Ishikawa (cell line): Measurements from ENCODE around the gene MAGI1.

Experiments used
- CEBPB ChIP-seq: IDR thresholded peaks from 2 replicates; pipeline ENCODE4 v1.6.1; 2012
- CREB1 ChIP-seq: IDR thresholded peaks from 2 replicates; pipeline ENCODE4 v1.6.1; 2012; ENCODE audit warnings: low read depth
- EGR1 ChIP-seq: IDR thresholded peaks from 2 replicates; pipeline ENCODE4 v1.6.1; 2012
- EP300 ChIP-seq: IDR thresholded peaks from 2 replicates; pipeline ENCODE4 v1.6.1; 2012; ENCODE audit warnings: borderline replicate concordance
- FOXM1 ChIP-seq: IDR thresholded peaks from 2 replicates; pipeline ENCODE4 v1.6.1; 2012; ENCODE audit warnings: low read depth, borderline replicate concordance
- NFIC ChIP-seq: IDR thresholded peaks from 2 replicates; pipeline ENCODE4 v1.6.1; 2012
- RAD21 ChIP-seq: IDR thresholded peaks from 2 replicates; pipeline ENCODE4 v1.6.1; 2012; ENCODE audit warnings: low read depth
- TAF1 ChIP-seq: IDR thresholded peaks from 2 replicates; pipeline ENCODE4 v1.6.1; 2012; ENCODE audit warnings: low read depth, mild to moderate bottlenecking
- TCF12 ChIP-seq: IDR thresholded peaks from 2 replicates; pipeline ENCODE4 v1.6.1; 2012; ENCODE audit warnings: low read depth
- TEAD4 ChIP-seq: IDR thresholded peaks from 2 replicates; pipeline ENCODE4 v1.6.1; 2012
- YY1 ChIP-seq: IDR thresholded peaks from 2 replicates; pipeline ENCODE4 v1.6.1; 2012; ENCODE audit warnings: low read depth
- ZBTB7A ChIP-seq: IDR thresholded peaks from 2 replicates; pipeline ENCODE4 v1.6.1; 2012; ENCODE audit warnings: low read depth
- TF ChIP-seq, protein P1 (sequence below): IDR thresholded peaks from 2 replicates; pipeline ENCODE4 v1.6.1; 2012; ENCODE audit warnings: low read depth, mild to moderate bottlenecking
- TF ChIP-seq, protein P2 (sequence below): IDR thresholded peaks from 2 replicates; pipeline ENCODE4 v1.6.1; 2012
- TF ChIP-seq, protein P3 (sequence below): IDR thresholded peaks from 2 replicates; pipeline ENCODE4 v1.6.1; 2012

MAGI1 gene

DNA sequence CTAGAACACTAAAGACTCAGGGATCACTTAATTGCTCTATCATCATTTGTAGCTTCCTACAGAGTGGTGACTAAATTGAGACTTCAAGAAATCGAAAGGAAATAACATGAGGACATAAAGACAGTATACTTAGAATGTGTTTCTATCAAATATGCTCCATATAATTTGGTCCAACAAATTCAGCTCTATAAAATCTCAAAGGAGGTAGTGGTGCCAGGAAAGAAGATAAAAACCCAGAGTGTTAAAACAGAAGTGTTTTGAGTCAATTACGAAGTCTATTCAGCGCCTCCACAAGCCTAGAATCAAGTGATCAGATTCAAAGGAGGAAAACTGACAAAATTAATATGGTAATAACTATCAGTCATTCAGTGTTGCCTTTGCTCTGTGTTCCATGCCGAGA, 22.9 kb downstream of the MAGI1 start:
- TF ChIP-seq CREB1: no peak

DNA sequence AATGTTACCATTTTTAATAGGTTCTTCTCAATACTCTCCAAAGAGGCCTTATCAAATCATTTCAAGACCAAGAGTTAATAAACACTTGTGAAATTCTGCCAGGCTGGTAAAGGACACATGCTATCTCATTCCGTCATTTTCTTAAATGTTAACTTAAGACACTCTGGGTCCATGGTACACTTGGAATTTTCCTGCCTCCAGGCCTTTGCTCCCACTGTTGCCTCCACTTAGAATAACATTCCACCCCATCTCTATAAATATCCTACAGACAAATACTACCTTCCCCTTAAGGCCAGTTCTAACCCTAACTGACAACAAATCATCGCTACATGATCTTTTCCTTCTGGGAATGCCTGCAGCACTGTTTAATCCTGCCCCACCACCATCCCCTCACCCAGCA, 24.1 kb downstream of the MAGI1 start:
- TF ChIP-seq EGR1 (no peak), CREB1 (no peak)

DNA sequence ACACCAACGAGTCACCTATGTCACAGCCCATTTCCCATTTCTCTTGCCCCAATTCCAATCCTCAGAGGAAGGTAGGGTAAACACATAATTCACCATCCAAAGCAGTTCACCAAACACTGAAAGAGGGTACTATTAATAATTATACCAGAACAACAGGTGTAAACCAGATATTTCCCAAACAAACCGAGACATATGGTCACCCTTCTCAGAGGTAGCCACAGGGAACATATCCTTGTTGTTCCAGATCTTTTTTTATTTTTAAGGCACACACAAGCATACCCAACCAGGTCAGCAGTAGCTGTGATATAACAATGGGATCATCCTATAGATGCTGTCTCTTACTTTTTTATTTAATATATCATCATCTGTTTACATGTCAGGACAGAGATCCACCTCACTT, 24.7 kb downstream of the MAGI1 start:
- TF ChIP-seq TEAD4 (no peak), NFIC (no peak), YY1 (no peak), EGR1 (no peak), FOXM1 (no peak), CREB1 (no peak), TAF1 (no peak), RAD21 (no peak), ZBTB7A (no peak), EP300 (no peak)
- TF ChIP-seq, protein P1, sequence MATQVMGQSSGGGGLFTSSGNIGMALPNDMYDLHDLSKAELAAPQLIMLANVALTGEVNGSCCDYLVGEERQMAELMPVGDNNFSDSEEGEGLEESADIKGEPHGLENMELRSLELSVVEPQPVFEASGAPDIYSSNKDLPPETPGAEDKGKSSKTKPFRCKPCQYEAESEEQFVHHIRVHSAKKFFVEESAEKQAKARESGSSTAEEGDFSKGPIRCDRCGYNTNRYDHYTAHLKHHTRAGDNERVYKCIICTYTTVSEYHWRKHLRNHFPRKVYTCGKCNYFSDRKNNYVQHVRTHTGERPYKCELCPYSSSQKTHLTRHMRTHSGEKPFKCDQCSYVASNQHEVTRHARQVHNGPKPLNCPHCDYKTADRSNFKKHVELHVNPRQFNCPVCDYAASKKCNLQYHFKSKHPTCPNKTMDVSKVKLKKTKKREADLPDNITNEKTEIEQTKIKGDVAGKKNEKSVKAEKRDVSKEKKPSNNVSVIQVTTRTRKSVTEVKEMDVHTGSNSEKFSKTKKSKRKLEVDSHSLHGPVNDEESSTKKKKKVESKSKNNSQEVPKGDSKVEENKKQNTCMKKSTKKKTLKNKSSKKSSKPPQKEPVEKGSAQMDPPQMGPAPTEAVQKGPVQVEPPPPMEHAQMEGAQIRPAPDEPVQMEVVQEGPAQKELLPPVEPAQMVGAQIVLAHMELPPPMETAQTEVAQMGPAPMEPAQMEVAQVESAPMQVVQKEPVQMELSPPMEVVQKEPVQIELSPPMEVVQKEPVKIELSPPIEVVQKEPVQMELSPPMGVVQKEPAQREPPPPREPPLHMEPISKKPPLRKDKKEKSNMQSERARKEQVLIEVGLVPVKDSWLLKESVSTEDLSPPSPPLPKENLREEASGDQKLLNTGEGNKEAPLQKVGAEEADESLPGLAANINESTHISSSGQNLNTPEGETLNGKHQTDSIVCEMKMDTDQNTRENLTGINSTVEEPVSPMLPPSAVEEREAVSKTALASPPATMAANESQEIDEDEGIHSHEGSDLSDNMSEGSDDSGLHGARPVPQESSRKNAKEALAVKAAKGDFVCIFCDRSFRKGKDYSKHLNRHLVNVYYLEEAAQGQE: no peak
- TF ChIP-seq, protein P2, sequence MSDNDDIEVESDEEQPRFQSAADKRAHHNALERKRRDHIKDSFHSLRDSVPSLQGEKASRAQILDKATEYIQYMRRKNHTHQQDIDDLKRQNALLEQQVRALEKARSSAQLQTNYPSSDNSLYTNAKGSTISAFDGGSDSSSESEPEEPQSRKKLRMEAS: no peak
- TF ChIP-seq, protein P3, sequence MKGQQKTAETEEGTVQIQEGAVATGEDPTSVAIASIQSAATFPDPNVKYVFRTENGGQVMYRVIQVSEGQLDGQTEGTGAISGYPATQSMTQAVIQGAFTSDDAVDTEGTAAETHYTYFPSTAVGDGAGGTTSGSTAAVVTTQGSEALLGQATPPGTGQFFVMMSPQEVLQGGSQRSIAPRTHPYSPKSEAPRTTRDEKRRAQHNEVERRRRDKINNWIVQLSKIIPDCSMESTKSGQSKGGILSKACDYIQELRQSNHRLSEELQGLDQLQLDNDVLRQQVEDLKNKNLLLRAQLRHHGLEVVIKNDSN: no peak

DNA sequence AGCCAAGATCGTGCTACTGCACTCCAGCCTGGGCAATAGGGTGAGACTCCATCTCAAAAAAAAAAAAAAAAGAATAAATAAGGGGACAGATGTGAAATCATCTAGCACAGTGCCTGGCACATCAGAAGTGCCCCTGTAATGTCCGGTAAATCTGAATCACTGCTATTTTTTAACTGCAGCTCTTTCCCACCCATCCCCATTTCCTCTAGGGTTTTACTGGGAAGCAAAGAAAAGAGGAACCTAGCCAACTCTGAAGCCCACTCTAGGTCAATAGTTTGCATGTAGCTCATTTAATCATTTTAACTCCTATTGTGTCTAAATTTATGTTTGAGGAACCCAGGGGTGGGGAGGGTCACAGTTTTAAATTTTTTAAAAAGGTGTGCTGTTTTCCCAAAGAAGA, 26.0 kb downstream of the MAGI1 start:
- TF ChIP-seq TCF12: no peak
- TF ChIP-seq NFIC: no peak
- no peak for TF ChIP-seq ZBTB7A
- TF ChIP-seq CEBPB: no peak
- TF ChIP-seq TEAD4: no peak
- TF ChIP-seq, protein P3: no peak
- TF ChIP-seq FOXM1: no peak
- TF ChIP-seq RAD21: no peak
- TF ChIP-seq YY1: no peak

DNA sequence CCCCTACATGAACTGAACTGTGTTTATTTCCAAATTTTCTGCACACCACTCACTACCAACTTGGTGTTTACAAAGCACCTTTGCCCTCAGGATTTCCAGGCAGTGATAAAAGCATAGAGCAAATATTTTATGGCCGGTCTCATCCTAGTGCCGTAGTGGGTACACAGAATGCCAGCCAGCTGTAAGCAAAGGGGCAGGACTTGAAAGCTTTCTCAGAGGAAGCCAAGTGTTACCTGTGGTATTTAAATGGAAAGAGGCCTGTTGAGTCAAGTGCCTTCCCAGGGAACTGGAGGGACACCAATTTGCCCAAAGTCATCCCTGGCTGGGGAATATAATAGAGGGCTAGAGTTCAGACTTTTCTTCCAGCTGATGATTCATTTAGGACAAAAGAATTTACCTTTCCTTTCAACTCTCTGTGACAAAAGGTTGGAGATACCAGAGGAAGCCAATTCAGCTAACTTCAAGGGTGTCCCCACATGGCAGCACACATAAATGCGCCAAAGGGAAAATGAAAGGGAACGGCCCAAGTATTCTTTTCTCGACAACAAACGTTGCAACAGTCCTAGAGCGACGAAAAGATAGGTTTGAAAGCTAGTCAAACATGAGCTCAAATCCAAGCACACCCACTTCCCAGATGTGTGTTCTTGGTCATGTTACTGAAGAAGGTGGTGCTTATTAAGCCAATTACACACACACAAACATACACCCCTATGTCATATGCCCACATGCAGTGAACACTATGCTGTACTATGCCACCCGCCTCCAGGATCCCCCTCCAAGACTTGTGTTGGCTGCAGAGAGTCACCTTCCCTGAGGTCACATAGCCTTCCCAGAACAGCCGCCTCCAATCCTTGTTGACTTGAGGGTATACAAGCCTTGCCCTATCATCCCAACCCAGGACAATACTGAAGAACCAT, 27.7 kb downstream of the MAGI1 start:
- TF ChIP-seq, protein P3: no peak
- TF ChIP-seq FOXM1 (no peak), EP300 (no peak), NFIC (no peak), RAD21 (no peak)
- TF ChIP-seq, protein P2: no peak
- TF ChIP-seq, protein P1: no peak

DNA sequence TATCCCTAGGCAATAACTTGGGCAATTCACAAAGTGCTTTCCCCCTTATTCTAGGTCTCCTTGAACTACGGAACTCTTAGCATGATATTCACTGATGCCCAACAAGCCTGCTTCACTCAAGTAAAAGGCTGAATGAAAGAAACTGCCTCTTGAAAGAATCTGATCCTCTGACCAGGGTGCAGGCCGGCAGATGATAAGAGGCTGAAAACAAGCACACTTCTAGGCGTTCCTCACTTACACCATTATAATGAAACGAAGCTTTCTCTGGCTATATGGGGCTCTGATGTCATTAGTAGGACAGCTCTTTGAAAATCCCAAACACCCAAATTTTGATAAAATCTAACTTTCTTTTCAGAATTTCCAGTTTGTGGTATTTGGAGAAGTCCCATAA, 28.4 kb downstream of the MAGI1 start:
- TF ChIP-seq NFIC (no peak), FOXM1 (no peak), EP300 (no peak)
